Astrocyte of the spinal cord (primary cell): ENCODE results near the gene C1RL.
"Not testable (repeated sequence)": the region's sequence is repeated elsewhere in the genome, so short reads cannot be mapped to it uniquely, and the experiment has no call there.

Source experiments
- DNase-seq: peaks from one replicate; pipeline ENCODE4 v3.0.0; 2011; ENCODE audit warnings: low read depth, low spot score
- H3K4me3 ChIP-seq: 2 replicates; pipeline ENCODE4 v1.5.1; 2011; ENCODE audit warnings: low read depth, mild to moderate bottlenecking, low read length, moderate library complexity
- CTCF ChIP-seq: IDR thresholded peaks from 2 replicates; pipeline ENCODE4 v1.5.1; 2012; ENCODE audit warnings: low read depth, mild to moderate bottlenecking, low read length, inconsistent platforms
- in situ Hi-C: cut with HindIII; loops from 2 replicates; pipeline ENCODE4 v1.10.0; 2017; ENCODE audit warnings: low sequenced_read_pairs

C1RL gene

GRCh38 chr12:7110661-7111060, 1.6 kb upstream of the C1RL start:
- in situ Hi-C loops = no loop called here
- no peak for TF ChIP-seq CTCF
- DNase-seq = no peak
- no peak overlapping the region for H3K4me3 ChIP-seq

GRCh38 chr12:7109572-7109920, 532 bp upstream of the C1RL start:
- in situ Hi-C loops = no loop called here
- H3K4me3 ChIP-seq = no peak overlapping the region
- no peak for TF ChIP-seq CTCF
- DNase-seq = no peak

DNA sequence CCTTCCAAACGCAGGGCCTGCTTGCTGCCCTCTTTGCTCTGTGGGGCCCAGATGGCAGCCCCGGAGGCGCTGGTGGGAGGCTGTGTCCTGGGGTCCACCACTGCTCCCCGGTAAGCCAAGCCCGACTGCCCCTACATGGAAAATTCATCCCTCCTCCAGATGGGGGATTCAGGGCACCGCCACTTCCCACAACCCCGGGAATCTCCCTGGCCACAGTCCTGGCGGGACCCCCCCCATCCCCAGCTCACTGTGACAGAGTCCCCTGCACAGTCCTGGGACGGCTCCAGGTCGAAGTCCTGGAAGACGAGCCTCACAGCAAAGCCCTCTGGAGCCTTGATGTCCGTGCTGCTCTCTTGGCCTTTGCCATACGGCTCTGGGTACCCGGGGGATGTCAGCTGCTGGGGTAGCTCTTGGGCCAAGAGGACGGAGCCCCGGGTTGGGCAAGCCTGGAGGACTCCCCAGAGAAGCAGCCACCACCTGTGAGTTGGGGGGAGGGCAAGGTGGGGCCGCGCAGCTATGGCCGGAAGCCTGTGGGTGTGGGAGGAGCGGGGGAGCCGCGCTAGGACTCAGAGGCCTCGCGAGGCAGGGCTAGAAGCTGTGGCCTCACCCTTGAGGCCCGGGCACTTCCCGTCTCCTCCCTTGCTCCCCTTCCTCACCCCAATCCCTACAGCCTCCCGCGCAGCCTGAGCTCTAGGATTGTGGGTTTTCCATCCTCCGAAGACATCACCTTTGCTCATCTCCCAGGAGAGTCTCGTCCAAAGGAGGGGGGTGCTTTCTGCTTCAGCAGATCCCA, 815 bp downstream of the C1RL start:
- TF ChIP-seq CTCF = no peak
- in situ Hi-C loops = no loop called here
- DNase-seq = peak; percentile 56
- H3K4me3 ChIP-seq = peak overlapping the region; percentile 67

- no peak for TF ChIP-seq CTCF
- in situ Hi-C loops = no loop called here
- DNase-seq = no peak
- H3K4me3 ChIP-seq = peak overlapping the region; percentile 67
Observed at GRCh38 chr12:7107636-7108002, 1.4 kb downstream of the C1RL start.

- H3K4me3 ChIP-seq, in situ Hi-C loops, DNase-seq: not testable (repeated sequence)
Observed at GRCh38 chr12:7107181-7107580, 1.8 kb downstream of the C1RL start.

GRCh38 chr12:7106082-7106481, 2.9 kb downstream of the C1RL start:
- in situ Hi-C loops = no loop called here
- no peak for DNase-seq
- TF ChIP-seq CTCF = no peak
- H3K4me3 ChIP-seq = no peak overlapping the region

DNA sequence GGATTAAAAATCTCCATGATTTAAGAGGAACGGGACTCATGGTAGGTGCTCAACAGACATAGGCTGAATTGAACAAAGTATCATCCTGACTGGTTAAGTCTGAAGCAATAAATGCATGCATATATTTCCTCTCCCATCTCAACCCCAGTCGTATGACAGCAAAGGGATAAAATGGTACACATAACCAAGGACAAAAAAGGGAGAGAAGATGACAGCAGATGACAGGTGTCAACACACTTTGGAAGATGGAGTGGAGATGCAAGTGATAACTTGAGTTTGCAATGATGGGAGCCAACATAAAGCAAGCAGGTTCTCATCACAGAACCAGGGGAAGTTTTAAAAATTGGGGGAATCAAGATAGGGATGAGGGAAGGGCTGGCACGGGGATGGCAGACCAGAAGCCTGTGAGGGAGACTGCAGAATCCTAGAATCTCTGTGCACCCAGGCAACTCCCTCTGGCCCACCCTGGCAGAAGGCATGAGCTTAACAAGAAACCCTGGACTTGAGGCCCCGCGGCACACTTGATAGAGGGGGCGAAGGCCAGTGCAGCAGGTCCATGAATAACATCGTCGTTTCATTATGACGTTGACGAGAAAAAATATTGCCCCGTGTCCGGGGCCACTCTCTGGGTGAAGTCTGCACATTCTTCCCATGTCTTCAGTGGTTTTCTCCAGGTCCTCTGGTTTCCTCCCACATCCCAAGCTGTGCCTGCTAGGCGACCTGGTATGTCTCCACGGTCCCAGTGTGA, 5.0 kb downstream of the C1RL start:
- DNase-seq = no peak
- TF ChIP-seq CTCF = no peak
- in situ Hi-C loops = no loop called here
- H3K4me3 ChIP-seq = no peak overlapping the region
